ENCODE results near the gene DBH. TPM values are rescaled to one million over a fixed set of nuclear protein-coding genes. Genes with fewer than 3 reads are reported as not detected.

DBH gene
- total and polyA plus RNA-seq, 3 donors from 2014 or later, result 0.06 TPM; not detected in 2

- WGBS, 2 donors, result 85 to 91% methylated on average over 7 of the region's 7 CpGs
- no peaks in the 10 kb centered on the region for H3K9me3 ChIP-seq
- H3K36me3 ChIP-seq (ENCODE audit: low read depth, missing control alignments), result no peaks in the 10 kb centered on the region
- intact Hi-C loops (cut with DNase I; ENCODE audit: low total_unique reads), result no loop called here
- DNase-seq, result no peak
- H3K27me3 ChIP-seq, result no peaks in the 10 kb centered on the region
- TF ChIP-seq POLR2A (IDR thresholded peaks at IDR 0.05) (no peak), CTCF (IDR thresholded peaks at IDR 0.05) (no peak)
- no peak overlapping the region for H3K4me3 ChIP-seq
- H3K4me1 ChIP-seq, result no peaks in the 10 kb centered on the region
- no peak overlapping the region for H3K27ac ChIP-seq
Observed at GRCh38 chr9:133647148-133647547, 11.0 kb downstream of the DBH start.

GRCh38 chr9:133647765-133648469 is 11.8 kb downstream of the DBH start:
- TF ChIP-seq CTCF (IDR thresholded peaks at IDR 0.05), result no peak
- TF ChIP-seq POLR2A (IDR thresholded peaks at IDR 0.05), result no peak
- Histone ChIP-seq H3K4me3 (no peak overlapping the region), H3K27me3 (no peaks in the 10 kb centered on the region), H3K9me3 (no peaks in the 10 kb centered on the region), H3K27ac (no peak overlapping the region), H3K4me1 (no peaks in the 10 kb centered on the region), H3K36me3 (ENCODE audit: low read depth, missing control alignments) (no peaks in the 10 kb centered on the region)
- intact Hi-C loops (cut with DNase I; ENCODE audit: low total_unique reads), result no loop called here
- WGBS, 2 donors, result 89 to 91% methylated on average over 14 to 24 of the region's 25 CpGs
- no peak for DNase-seq

- 88 to 94% methylated on average over 7 of the region's 7 CpGs for WGBS, 2 donors
- Histone ChIP-seq H3K36me3 (ENCODE audit: low read depth, missing control alignments) (no peaks in the 10 kb centered on the region), H3K27ac (no peak overlapping the region), H3K9me3 (no peaks in the 10 kb centered on the region), H3K27me3 (no peaks in the 10 kb centered on the region), H3K4me3 (no peak overlapping the region), H3K4me1 (no peaks in the 10 kb centered on the region)
- TF ChIP-seq CTCF (IDR thresholded peaks at IDR 0.05) (no peak), POLR2A (IDR thresholded peaks at IDR 0.05) (no peak)
- no peak for DNase-seq
- intact Hi-C loops (cut with DNase I; ENCODE audit: low total_unique reads), result no loop called here
Observed at GRCh38 chr9:133649194-133649593, 13.0 kb downstream of the DBH start.

- Histone ChIP-seq H3K4me3 (no peak overlapping the region), H3K36me3 (ENCODE audit: low read depth, missing control alignments) (no peaks in the 10 kb centered on the region), H3K27ac (no peak overlapping the region), H3K9me3 (no peaks in the 10 kb centered on the region), H3K4me1 (no peaks in the 10 kb centered on the region), H3K27me3 (no peaks in the 10 kb centered on the region)
- TF ChIP-seq CTCF (IDR thresholded peaks at IDR 0.05) (no peak), POLR2A (IDR thresholded peaks at IDR 0.05) (no peak)
- no peak for DNase-seq
- intact Hi-C loops (cut with DNase I; ENCODE audit: low total_unique reads), result no loop called here
- WGBS, 2 donors, result 92 to 95% methylated on average over 12 of the region's 12 CpGs
Observed at GRCh38 chr9:133650026-133650425, 13.9 kb downstream of the DBH start.

- no peak for DNase-seq
- H3K4me3 ChIP-seq, result no peak overlapping the region
- no peaks in the 10 kb centered on the region for H3K9me3 ChIP-seq
- intact Hi-C loops (cut with DNase I; ENCODE audit: low total_unique reads), result no loop called here
- no peaks in the 10 kb centered on the region for H3K27me3 ChIP-seq
- WGBS, 2 donors, result 60 to 70% methylated on average over 7 to 9 of the region's 9 CpGs
- H3K27ac ChIP-seq, result no peak overlapping the region
- no peak for TF ChIP-seq POLR2A (IDR thresholded peaks at IDR 0.05)
- no peak for TF ChIP-seq CTCF (IDR thresholded peaks at IDR 0.05)
- no peaks in the 10 kb centered on the region for H3K36me3 ChIP-seq (ENCODE audit: low read depth, missing control alignments)
- peaks cover 3% of the 10 kb centered on the region for H3K4me1 ChIP-seq
Observed at GRCh38 chr9:133653638-133654037, 17.5 kb downstream of the DBH start.
